Middle frontal gyrus (tissue), 1 donor: ENCODE measurements around the gene JAM2.
"Not testable (repeated sequence)": the region's sequence is repeated elsewhere in the genome, so short reads cannot be mapped to it uniquely, and the experiment has no call there.

Experiments
- DNase-seq: peaks from one replicate; pipeline ENCODE4 v3.0.0-alpha.2; 2015; ENCODE audit warnings: low spot score; ENCODE audit errors: extremely low spot score

JAM2 gene

GRCh38 chr21:25643486-25643885, 4.4 kb downstream of the JAM2 start:
- DNase-seq: no peak

DNA sequence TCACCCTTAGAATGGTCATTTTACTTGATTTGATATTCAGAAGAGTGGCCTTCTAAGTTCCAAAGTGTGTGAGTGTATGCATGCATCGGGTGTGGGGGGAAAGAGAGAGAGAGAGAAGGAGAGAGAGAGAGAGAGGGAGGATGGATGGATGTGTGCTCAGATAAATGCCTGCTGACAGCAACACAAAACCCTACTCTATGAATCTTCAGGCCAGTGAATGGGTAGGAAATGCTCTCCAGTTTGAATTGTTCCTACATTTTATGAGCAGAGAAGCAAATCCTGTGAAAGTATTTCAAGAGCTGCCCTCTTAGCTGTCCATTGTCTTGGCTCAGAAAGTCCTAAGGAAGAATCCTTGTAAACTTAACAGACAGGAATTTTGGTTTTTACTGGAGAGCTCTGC, 7.4 kb downstream of the JAM2 start:
- DNase-seq: no peak

DNA sequence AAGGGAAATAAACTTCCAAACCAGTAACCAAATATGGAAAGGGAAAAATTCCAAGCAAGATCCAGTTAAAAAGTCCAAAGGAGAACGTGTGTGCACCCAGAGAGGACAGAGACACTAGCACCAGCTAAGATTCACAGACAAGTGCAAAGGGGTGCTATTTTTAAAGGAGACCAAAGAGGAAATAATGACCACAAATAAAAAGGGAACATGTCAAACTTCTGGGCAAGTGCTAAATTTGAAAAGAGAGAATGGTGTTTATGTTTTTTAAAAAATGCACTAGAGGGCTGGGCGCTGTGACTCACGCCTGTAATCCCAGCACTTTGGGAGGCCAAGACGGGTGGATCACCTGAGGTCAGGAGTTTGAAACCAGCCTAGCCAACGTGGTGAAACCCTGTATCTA, 8.6 kb downstream of the JAM2 start:
- DNase-seq: no peak

DNA sequence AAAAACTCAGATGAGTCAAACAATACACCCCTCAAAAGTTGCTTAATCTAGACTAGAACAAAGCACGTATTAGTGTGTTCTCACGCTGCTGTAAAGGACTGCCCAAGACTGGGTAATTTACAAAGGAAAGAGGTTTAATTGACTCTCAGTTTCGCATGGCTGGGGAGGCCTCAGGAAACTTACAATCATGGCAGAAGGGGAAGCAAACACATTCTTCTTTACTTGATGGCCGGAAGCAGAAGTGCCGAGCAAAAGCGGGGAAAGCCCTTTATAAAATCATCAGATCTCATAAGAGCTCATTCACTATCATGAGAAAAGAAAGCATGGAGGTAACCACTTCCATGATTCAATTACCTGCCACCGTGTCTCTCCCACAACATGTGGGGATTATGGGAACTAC, 10.1 kb downstream of the JAM2 start:
- DNase-seq: no peak

- DNase-seq: no peak
These were observed 17.4 kb downstream of the JAM2 start for GRCh38 chr21:25656412-25656811.

DNA sequence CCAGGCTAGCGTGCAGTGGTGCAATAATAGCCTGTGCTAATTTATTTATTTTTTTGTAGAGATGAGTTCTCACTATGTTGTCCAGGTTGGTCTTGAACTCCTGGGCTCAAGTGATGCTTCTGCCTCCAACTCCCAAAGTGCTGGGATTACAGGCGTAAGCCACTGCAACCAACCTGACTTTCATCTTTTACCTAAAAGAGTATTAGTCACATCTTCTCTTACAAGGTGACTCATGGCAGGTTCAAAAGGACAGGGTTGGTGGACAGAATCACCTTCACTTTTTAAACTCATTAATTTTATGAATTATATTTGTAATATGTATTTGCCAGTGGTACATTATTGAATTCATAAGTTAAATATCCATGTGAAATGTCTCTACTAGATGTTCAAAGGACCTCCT, 18.1 kb downstream of the JAM2 start:
- no peak for DNase-seq

DNA sequence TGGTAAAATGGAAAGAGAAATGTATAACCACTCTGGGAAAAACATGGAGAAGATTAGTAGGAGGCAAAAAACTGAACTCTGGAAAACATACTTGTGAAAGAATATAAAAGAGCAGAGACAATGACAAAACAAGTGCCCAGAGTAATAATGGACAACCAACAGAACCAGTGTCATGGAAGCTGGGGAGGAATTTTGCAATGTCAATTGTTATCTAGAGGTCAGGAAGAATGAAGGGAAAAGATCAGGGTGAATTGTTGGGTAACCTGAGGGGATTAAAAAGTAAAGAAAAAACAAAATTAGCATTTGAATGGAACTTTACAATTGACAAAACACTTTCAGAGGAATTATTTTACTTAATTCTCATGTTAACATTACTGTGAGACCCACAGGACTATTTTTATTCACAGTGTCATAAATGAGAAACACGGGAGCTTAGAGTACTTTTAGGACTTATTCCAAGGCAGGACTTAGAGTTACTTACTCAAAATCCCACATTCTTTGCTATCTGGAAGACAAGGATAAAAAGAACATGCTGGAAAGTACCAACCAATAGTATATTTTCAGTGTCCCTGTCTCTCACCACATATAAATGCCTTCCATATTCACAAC, 19.5 kb downstream of the JAM2 start:
- no peak for DNase-seq

DNA sequence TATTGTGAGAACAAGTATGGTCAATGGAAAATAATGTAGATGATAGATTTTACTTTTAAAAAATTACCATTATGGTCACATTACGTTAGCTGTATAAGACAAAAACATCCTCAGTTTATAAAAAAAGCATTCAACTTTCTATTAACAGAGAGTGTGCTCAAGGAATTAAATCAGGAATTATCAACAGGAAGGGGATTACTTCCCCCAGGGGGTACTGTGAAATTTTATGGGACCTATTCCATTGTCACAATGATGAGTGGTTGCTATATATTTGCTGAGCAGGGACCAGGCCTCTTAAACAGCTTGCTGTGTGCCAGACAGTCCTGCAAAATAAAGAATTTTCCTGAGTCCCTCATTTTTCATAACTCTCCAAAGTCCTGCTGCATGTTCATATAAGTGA, 21.2 kb downstream of the JAM2 start:
- no peak for DNase-seq

- no peak for DNase-seq
These were observed 25.5 kb downstream of the JAM2 start for GRCh38 chr21:25664491-25664931.

GRCh38 chr21:25670726-25671125, 31.7 kb downstream of the JAM2 start:
- DNase-seq: no peak

- DNase-seq: no peak
These were observed 37.4 kb downstream of the JAM2 start for GRCh38 chr21:25676451-25676850.

GRCh38 chr21:25682382-25682781, 43.3 kb downstream of the JAM2 start:
- DNase-seq: no peak

DNA sequence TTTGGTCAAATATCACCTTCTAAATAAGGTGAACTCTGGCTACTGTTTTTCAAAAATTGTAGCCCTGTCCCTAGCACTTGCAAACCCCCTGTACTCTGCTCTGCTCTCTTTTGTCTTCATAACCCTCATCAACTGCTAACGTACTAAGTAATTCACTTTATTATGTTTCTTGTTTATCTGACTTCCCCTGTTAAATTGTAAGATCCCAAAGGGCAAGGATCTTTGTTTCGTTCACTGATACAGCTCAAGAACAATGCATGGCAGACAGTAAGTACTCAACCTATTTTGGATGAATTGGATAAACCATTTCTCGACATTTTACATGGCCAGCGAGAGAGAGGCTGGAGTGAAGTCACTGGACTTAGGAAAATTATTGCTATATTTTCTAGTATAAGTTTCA, 48.7 kb downstream of the JAM2 start:
- DNase-seq: no peak

DNA sequence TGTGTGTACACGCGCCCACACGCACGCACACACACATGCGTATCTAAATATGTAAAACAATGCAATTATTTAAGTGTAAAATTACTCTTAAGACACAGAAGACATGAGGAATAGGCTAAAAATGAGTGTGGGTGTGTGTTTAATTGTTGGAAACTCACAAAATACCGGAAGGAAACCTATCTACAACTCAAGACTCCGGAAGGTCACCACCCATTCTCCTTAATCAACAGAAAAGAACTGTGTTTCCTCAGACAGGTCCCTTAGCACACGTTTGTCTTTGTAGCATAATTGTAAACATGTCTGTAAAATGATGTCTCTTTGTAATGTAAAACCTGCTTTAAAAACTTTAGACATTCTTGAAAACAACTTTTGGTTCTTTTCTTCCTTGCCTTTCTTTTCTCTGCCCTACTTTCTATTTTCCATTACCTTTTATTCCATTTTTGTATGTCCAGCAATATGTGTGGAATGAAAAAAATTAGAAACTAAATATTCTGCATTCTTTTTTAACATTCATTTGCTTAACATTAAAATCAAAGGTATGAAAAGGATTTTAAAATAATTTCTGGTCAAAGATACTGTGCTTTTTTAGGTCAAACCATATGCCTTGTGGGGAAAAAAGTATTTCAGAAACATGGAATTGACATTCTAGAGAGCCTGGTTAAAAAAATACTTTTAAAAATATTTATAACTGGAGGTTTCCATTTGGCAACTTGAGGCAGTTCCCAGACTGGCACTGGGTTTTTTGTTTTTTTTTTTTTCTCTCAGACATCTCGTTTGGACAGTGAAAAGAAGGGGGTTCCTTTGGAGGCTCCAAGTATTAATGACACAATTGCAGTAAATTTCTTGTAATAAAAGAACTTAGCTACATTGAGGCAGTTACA, 49.5 kb downstream of the JAM2 start:
- DNase-seq: no peak

GRCh38 chr21:25689226-25689625, 50.2 kb downstream of the JAM2 start:
- no peak for DNase-seq

GRCh38 chr21:25691976-25692375, 52.9 kb downstream of the JAM2 start:
- no peak for DNase-seq

DNA sequence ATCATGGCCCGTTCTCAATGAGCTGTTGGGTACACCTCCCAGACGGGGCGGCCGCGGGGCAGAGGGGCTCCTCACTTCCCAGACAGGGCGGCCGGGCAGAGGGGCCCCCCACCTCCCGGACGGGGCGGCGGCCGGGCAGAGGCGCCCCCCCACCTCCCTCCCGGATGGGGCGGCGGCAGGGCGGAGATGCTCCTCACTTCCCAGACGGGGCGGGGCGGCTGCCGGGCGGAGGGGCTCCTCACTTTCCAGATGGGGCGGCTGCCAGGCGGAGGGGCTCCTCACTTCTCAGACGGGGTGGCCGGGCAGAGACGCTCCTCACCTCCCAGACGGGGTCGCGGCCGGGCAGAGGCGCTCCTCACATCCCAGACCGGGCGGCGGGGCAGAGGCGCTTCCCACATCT, 56.4 kb downstream of the JAM2 start:
- DNase-seq: not testable (repeated sequence)

DNA sequence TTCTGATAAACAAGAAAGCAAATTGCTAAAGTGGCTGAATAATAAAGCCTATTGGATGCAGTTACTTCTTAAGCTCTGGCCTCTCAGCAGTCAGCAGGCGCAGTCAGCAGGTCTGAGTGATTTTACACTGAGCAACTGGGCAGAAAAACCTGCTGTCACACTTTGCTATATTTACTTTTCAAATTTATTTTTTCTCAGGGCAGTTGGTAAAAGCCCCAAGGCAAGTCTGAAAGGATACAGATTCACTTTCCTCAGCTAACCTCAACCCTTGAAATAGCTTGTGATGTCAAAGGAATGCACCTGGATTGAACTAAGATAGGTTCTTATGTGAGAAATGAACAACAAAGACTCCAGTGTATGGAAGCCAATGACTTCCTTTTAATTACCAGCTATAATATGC, 61.7 kb downstream of the JAM2 start:
- DNase-seq: no peak

DNA sequence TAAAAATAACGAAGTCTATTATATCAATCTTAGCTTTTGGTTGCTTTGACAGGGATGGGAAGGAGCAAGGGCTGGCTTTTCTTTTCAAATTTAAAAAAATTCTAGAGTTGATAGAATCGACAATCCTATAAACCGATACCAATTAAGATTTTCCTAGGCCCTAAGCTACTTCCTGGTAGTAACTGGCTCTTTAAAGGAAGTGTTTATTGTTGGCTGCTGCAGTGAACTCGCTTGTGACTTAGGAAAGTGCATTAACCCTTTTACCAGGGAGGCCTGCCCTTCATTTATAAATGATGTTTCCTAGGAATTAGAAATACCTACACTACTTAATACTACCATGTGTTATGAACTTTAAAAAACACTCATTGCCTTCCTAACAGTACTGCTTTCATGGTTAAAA, 62.5 kb downstream of the JAM2 start:
- DNase-seq: no peak

GRCh38 chr21:25708467-25709065, 69.5 kb downstream of the JAM2 start:
- peak; percentile 21 for DNase-seq

DNA sequence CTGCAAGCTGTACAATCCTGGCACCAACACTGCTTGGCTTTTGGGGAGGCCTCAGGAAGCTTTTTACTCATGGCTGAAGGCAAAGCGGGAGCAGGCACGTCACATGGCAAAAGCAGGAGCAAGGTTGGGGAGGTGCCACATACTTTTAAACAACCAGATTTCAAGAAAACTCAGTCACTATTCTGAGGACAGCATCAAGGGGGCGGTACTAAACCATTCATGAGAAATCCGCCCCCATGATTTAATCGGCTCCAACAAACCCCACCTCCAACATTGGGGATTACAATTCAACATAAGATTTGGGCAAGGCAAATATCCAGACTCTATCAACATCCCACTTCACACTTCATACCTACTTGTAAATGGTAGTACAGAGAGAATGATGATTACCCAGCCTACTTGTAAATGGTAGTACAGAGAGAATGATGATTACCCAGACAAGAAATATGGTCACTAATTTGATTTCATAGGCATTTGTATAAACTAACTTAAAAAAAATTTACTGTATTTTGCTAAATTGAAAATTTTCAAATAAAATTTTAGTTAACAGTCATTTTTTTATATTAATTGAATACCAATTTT, 70.7 kb downstream of the JAM2 start:
- no peak for DNase-seq

DNA sequence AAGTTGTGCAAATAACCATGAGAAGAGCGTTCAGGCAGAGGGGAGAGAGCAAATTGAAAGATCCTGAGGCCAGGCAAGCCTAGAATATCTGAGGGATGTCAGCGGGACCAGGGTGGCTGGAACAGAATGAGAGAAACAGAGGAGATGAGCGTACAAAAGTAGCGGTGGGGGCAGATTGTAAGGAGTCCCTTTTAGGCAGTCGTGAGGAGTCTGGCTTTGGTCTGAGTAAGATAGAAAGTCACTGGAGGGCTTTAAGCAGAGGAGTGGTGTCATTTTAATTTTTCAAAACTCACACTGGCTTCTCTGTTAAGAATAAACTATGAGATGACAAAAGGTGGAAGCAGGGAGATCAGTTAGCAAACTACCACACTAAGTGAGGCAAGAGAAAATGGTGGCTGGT, 71.5 kb downstream of the JAM2 start:
- DNase-seq: no peak
